GM10248 (cell line): Measurements from ENCODE around the gene TOR2A.

Source experiments
- CTCF ChIA-PET: fragments of 300-600 bp; sonication (Branson Sonifier 250); formaldehyde crosslinking; extraction: SDS; loops from one replicate; lab custom pipeline; 2021; ENCODE audit warnings: antibody characterized with exemption; lab: Yijun Ruan, JAX
- POLR2A ChIA-PET: fragments of 350-650 bp; sonication (Branson Sonifier 250); formaldehyde crosslinking; extraction: SDS; loops from one replicate; lab custom pipeline; 2020; ENCODE audit warnings: antibody characterized with exemption; lab: Yijun Ruan, JAX
- DNase-seq: peaks from one replicate; pipeline ENCODE4 v3.0.0; 2012; ENCODE audit errors: extremely low spot score
- CTCF ChIP-seq: IDR thresholded peaks from 2 replicates; pipeline ENCODE4 v1.5.1; 2012; ENCODE audit warnings: mild to moderate bottlenecking, low read depth; ENCODE audit errors: extremely low read depth, missing control alignments, control extremely low read depth

The TOR2A gene

GRCh38 chr9:127731938-127732337 is 3.2 kb downstream of the TOR2A start:
- DNase-seq, result no peak
- CTCF ChIA-PET, result interaction anchor here (1.5 to 1.8 kb wide), 3 partner anchors 23 to 142 kb away, joined by 4 to 5 read pairs (median 4); no protein-coding TSS in a partner anchor
- POLR2A ChIA-PET, result no interaction called here

GRCh38 chr9:127730799-127731410 is 4.2 kb downstream of the TOR2A start:
- POLR2A ChIA-PET, result no interaction called here
- DNase-seq, result no peak
- CTCF ChIA-PET, result interaction anchor here (0.6 to 1.8 kb wide), 7 partner anchors 9 to 387 kb away, joined by 3 to 5 read pairs (median 3); no protein-coding TSS in a partner anchor
- no peak for TF ChIP-seq CTCF

More at GRCh38 chr9:127731938-127732337, 3.2 kb downstream of the TOR2A start:
- TF ChIP-seq CTCF, result no peak

- no peak for TF ChIP-seq CTCF
- DNase-seq, result no peak
- ChIA-PET POLR2A (no interaction called here), CTCF (interaction anchor here (0.7 to 1.5 kb wide), 5 partner anchors 12 to 145 kb away, joined by 3 to 4 read pairs (median 3); no protein-coding TSS in a partner anchor)
These were observed 4.8 kb downstream of the TOR2A start for GRCh38 chr9:127730262-127730661.

GRCh38 chr9:127729522-127730256 is 5.4 kb downstream of the TOR2A start:
- ChIA-PET CTCF (interaction anchor here (0.7 to 1.9 kb wide), 13 partner anchors 10 to 225 kb away, joined by 3 to 6 read pairs (median 3); partner anchors contain the start of genes PTRH1 and TTC16), POLR2A (no interaction called here)
- no peak for TF ChIP-seq CTCF

GRCh38 chr9:127728808-127729207 is 6.3 kb downstream of the TOR2A start:
- ChIA-PET POLR2A (no interaction called here), CTCF (interaction anchor here (1.0 to 1.9 kb wide), 10 partner anchors 9 to 224 kb away, joined by 3 to 6 read pairs (median 4); partner anchors contain the start of genes PTRH1 and TTC16)
- no peak for DNase-seq
- TF ChIP-seq CTCF, result no peak

More at GRCh38 chr9:127729522-127730256, 5.4 kb downstream of the TOR2A start:
- DNase-seq, result no peak

- CTCF ChIA-PET, result interaction anchor here (0.8 kb wide), 1 partner anchor 164 kb away, joined by 3 read pairs; no protein-coding TSS in a partner anchor
- POLR2A ChIA-PET, result no interaction called here
- no peak for TF ChIP-seq CTCF
- no peak for DNase-seq
These were observed 8.2 kb downstream of the TOR2A start for GRCh38 chr9:127726871-127727270.
